GM23248 (cell line): ENCODE measurements around the gene DUOXA1. TPM values are rescaled to one million over a fixed set of nuclear protein-coding genes. Genes with fewer than 3 reads are reported as not detected.
"Not testable (repeated sequence)": the region's sequence is repeated elsewhere in the genome, so short reads cannot be mapped to it uniquely, and the experiment has no call there.

Experiments used
- DNase-seq: peaks from one replicate; pipeline ENCODE4 v3.0.0-alpha.2; 2015
- H2AFZ ChIP-seq: fragments of 200-600 bp; sonication (generic); 2 replicates; pipeline ENCODE4 v1.6.1; 2016; ENCODE audit warnings: antibody characterized with exemption
- H3F3A ChIP-seq: fragments of 200-600 bp; sonication (generic); 2 replicates; pipeline ENCODE4 v1.6.1; 2016; ENCODE audit warnings: mild to moderate bottlenecking, antibody characterized with exemption, mixed run types; ENCODE audit not compliant: insufficient read depth
- H3K27ac ChIP-seq: fragments of 200-600 bp; sonication (generic); 2 replicates; pipeline ENCODE4 v1.5.1; 2016; ENCODE audit warnings: mild to moderate bottlenecking
- H3K27me3 ChIP-seq: fragments of 200-600 bp; sonication (generic); replicated peaks from 2 replicates; pipeline ENCODE4 v1.6.1; 2016; ENCODE audit warnings: mild to moderate bottlenecking; ENCODE audit not compliant: insufficient read depth
- H3K36me3 ChIP-seq: fragments of 200-600 bp; sonication (generic); 2 replicates; pipeline ENCODE4 v1.6.1; 2016; ENCODE audit warnings: low read depth, mild to moderate bottlenecking
- H3K4me1 ChIP-seq: fragments of 200-600 bp; sonication (generic); 2 replicates; pipeline ENCODE4 v1.6.1; 2016; ENCODE audit warnings: mild to moderate bottlenecking; ENCODE audit not compliant: insufficient read depth
- H3K4me2 ChIP-seq: fragments of 200-600 bp; sonication (generic); one replicate; pipeline ENCODE4 v1.6.1; 2016; ENCODE audit warnings: mild to moderate bottlenecking; ENCODE audit not compliant: unreplicated experiment
- H3K4me3 ChIP-seq: fragments of 200-600 bp; sonication (generic); 2 replicates; pipeline ENCODE4 v1.5.1; 2016; ENCODE audit warnings: mild to moderate bottlenecking
- H3K79me2 ChIP-seq: fragments of 200-600 bp; sonication (generic); 2 replicates; pipeline ENCODE4 v1.6.1; 2016; ENCODE audit warnings: mild to moderate bottlenecking; ENCODE audit not compliant: insufficient read depth
- H3K9ac ChIP-seq: fragments of 200-600 bp; sonication (generic); 2 replicates; pipeline ENCODE4 v1.6.1; 2016; ENCODE audit warnings: mild to moderate bottlenecking
- H3K9me2 ChIP-seq: fragments of 200-600 bp; sonication (generic); 2 replicates; pipeline ENCODE4 v1.6.1; 2016; ENCODE audit warnings: mixed run types, mild to moderate bottlenecking, moderate library complexity; ENCODE audit not compliant: insufficient read depth
- H3K9me3 ChIP-seq: fragments of 200-600 bp; sonication (generic); one replicate; pipeline ENCODE4 v1.6.1; 2017; ENCODE audit warnings: low read depth
- H4K20me1 ChIP-seq: fragments of 200-600 bp; sonication (generic); 2 replicates; pipeline ENCODE4 v1.6.0; 2016; ENCODE audit not compliant: insufficient read depth
- WGBS, 2 experiments: methylation state at CpG; one replicate each; pipeline ENCODE4 v1.1.6; 2015 to 2017; ENCODE audit warnings: low lambda C conversion rate in 2 of 2, low coverage in 1 of 2; ENCODE audit errors: missing lambda C conversion rate in 2 of 2; 5-methylcytosine and 5-hydroxymethylcytosine counted together
- in situ Hi-C: fragments of 300-500 bp; cut with MboI; formaldehyde crosslinking; loops from 2 replicates; pipeline ENCODE4 v1.15.0; 2020
- polyA plus RNA-seq: library from polyadenylated mRNA; unstranded; fragments of >200 nt; fragmentation: Nextera tagmentation; extraction: Ambion mirVana; gene quantifications from 2 replicates; pipeline ENCODE4 v1.2.1, GENCODE V29; 2016
- total RNA-seq: library from RNA; depleted of rRNA; stranded (reverse); fragments of >200 nt; shearing (Covaris generic); gene quantifications from 2 replicates; pipeline ENCODE4 v1.2.3, GENCODE V29; 2014; rRNA removed

Gene DUOXA1
- total and polyA plus RNA-seq, 2 experiments from 2014 or later: 0.61 to 2.4 TPM

DNA sequence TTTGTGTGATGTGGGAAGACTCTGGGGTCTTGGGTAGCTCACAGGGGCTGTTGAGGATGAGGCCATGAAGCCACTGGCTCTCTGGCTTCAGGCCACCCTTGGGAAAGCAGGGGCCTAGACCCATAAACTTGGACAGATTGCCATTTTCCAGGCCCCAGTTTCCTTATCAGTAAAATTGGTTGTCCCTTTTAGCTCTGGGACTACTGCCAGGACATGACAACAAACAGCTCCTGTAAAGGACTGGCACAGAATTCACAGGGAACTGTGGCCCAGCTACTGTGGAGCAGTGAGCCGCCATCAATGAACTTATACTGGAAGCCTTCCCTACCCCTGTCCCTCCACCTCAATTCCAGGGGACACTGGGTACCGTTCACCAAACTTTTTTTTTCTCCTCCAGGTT lies 52.3 kb downstream of the DUOXA1 start:
- WGBS, 2 experiments: 94 to 96% methylated on average over 2 of the region's 2 CpGs
- H3F3A ChIP-seq, H3K9me3 ChIP-seq, H4K20me1 ChIP-seq, H3K4me2 ChIP-seq, H3K36me3 ChIP-seq, DNase-seq, H2AFZ ChIP-seq, H3K9me2 ChIP-seq, H3K79me2 ChIP-seq, in situ Hi-C loops, H3K27ac ChIP-seq, H3K4me1 ChIP-seq, H3K9ac ChIP-seq, H3K27me3 ChIP-seq, H3K4me3 ChIP-seq: not testable (repeated sequence)

DNA sequence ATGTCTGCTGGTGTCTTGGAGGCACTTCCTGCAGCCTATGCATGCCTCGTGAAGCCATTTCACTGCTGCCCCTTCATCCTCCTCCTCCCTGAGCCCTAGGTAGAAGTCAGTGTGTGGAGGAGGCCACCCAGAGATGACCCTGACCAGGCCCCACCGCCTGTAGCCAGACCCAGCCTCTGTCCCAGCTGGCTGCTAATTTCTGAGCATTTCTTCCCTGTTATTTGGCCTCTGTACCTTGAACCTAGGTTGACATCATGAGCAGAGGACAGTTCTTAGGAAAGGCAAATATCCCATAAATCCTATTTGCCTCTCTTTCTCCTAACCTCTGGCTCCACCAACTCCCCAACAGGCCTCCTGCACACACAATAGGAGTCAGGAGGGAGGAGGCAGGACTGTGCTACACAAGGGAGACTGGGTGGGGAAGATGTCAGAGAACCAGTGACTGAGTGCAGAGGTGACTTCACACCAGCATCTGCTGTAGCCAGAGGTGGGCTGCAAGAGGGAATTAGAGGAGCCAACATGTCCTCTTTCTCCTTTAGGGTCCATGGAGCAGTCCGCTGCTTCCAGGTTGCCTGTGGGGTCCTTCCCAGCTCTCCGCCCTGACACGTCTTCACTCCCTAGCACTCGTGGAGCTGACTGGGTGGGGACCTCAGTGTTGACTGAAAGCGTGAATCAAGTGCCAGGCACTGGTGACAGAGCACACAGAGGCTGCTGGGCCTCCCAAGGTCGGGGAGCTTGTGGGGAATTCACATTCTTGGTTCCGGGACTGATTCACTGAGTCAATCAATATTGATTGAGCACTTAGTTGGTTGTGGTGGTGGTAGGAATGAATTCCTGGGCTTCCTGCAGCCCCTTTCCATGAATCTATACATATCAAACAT lies 54.0 kb downstream of the DUOXA1 start:
- H4K20me1 ChIP-seq, H3K27me3 ChIP-seq, H3K36me3 ChIP-seq, H3K4me1 ChIP-seq, H2AFZ ChIP-seq, H3K27ac ChIP-seq, H3F3A ChIP-seq, H3K4me3 ChIP-seq, DNase-seq, H3K9ac ChIP-seq, H3K9me3 ChIP-seq, H3K9me2 ChIP-seq, in situ Hi-C loops, H3K79me2 ChIP-seq, H3K4me2 ChIP-seq: not testable (repeated sequence)
- 80 to 86% methylated on average over 1 of the region's 9 CpGs for WGBS, 2 experiments

DNA sequence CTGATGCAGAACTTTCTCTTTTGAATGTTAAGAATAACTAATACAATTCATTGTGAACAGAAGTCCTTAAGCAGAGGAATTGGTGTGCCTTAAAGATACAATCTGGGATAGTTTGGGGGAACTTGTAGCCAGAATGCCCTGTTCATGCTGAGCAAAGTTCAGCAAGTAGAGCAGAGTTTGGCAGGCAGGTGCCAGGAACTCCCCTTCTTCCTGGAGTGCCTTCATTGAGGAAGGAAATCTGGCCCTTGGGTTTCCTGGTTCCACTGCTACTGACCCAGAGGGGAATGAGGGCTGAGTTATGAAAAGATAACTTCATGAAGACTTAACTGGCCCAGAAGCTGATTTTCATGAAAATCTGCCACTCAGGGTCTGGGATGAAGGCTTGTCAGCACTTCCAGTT lies 56.1 kb downstream of the DUOXA1 start:
- H3K9ac ChIP-seq, DNase-seq, H2AFZ ChIP-seq, H3K79me2 ChIP-seq, H3K4me1 ChIP-seq, H4K20me1 ChIP-seq, H3K4me2 ChIP-seq, H3K9me2 ChIP-seq, H3K27me3 ChIP-seq, H3K9me3 ChIP-seq, H3K36me3 ChIP-seq, H3F3A ChIP-seq, H3K27ac ChIP-seq, H3K4me3 ChIP-seq, in situ Hi-C loops: not testable (repeated sequence)

DNA sequence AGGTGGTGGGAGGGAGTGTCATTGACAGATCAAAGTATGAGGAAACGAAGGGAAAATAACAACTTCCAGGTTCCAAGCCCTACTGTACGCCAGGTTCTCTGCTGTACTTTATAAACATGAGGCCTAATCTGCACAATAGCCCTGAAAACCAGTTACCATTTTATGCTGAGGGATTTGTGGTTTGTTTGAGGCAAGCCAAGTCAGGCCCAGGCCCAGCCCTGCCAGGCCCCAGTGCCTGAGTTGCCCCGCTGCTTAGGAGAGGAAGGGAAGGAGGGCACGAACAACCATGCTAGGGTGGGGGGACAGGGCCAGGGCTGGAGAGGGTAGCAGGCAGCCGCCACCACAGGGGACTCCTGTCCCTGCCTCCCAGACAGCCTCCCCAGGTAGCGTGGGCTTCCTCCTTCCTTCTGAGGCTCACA lies 59.7 kb downstream of the DUOXA1 start:
- H3K4me2 ChIP-seq, H3K79me2 ChIP-seq, H3K36me3 ChIP-seq, DNase-seq, H3K27me3 ChIP-seq, H3K27ac ChIP-seq, H2AFZ ChIP-seq, H3K9ac ChIP-seq, H3K4me3 ChIP-seq, H3K4me1 ChIP-seq, H3K9me2 ChIP-seq, H3F3A ChIP-seq, H3K9me3 ChIP-seq, H4K20me1 ChIP-seq, in situ Hi-C loops: not testable (repeated sequence)
- 93 to 95% methylated on average over 6 of the region's 6 CpGs for WGBS, 2 experiments

Other genes starting within 250 kb of the DUOXA1 start
- gene TERB2, start 173.2 kb downstream of the DUOXA1 start, total RNA-seq: not detected in 2 replicates
- not detected in 2 replicates for gene TERB2, start 173.2 kb downstream of the DUOXA1 start, polyA plus RNA-seq
- gene SORD, start 106.7 kb downstream of the DUOXA1 start, total RNA-seq: 12.9 and 14.2 TPM in 2 replicates
- gene SORD, start 106.7 kb downstream of the DUOXA1 start, polyA plus RNA-seq: 10.9 and 12.0 TPM in 2 replicates
- not detected in 2 replicates for gene DUOX2, start 15.7 kb downstream of the DUOXA1 start, total RNA-seq
- 0.03 TPM in 2 replicates for gene DUOX2, start 15.7 kb downstream of the DUOXA1 start, polyA plus RNA-seq
- gene DUOXA2, start 15.6 kb downstream of the DUOXA1 start, total RNA-seq: not detected in 2 replicates
- not detected in 2 replicates for gene DUOXA2, start 15.6 kb downstream of the DUOXA1 start, polyA plus RNA-seq
- 0.32 and 0.89 TPM in 2 replicates for gene DUOX1, start 115 bp upstream of the DUOXA1 start, total RNA-seq
- gene DUOX1, start 115 bp upstream of the DUOXA1 start, polyA plus RNA-seq: 1.5 and 1.8 TPM in 2 replicates
- 0.25 and 0.32 TPM in 2 replicates for gene SHF, start 58.1 kb upstream of the DUOXA1 start, total RNA-seq
- gene SHF, start 58.1 kb upstream of the DUOXA1 start, polyA plus RNA-seq: 0.76 and 0.93 TPM in 2 replicates
- not detected in 2 replicates for gene SLC28A2, start 122.4 kb upstream of the DUOXA1 start, total RNA-seq
- not detected in 2 replicates for gene SLC28A2, start 122.4 kb upstream of the DUOXA1 start, polyA plus RNA-seq
- gene GATM, start 248.7 kb upstream of the DUOXA1 start, total RNA-seq: 0.89 TPM in 1 of 2 replicates, not detected in the other
- 0.14 TPM in 1 of 2 replicates, not detected in the other for gene GATM, start 248.7 kb upstream of the DUOXA1 start, polyA plus RNA-seq